ENCODE results near the gene PPT1.

- TF ChIP-seq, protein P1, sequence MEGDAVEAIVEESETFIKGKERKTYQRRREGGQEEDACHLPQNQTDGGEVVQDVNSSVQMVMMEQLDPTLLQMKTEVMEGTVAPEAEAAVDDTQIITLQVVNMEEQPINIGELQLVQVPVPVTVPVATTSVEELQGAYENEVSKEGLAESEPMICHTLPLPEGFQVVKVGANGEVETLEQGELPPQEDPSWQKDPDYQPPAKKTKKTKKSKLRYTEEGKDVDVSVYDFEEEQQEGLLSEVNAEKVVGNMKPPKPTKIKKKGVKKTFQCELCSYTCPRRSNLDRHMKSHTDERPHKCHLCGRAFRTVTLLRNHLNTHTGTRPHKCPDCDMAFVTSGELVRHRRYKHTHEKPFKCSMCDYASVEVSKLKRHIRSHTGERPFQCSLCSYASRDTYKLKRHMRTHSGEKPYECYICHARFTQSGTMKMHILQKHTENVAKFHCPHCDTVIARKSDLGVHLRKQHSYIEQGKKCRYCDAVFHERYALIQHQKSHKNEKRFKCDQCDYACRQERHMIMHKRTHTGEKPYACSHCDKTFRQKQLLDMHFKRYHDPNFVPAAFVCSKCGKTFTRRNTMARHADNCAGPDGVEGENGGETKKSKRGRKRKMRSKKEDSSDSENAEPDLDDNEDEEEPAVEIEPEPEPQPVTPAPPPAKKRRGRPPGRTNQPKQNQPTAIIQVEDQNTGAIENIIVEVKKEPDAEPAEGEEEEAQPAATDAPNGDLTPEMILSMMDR (IDR thresholded peaks at IDR 0.05 in 8 of 11, conservative IDR thresholded peaks at IDR 0.05 in 3 of 11): no peak
- no peak for TF ChIP-seq POLR2A (IDR thresholded peaks at IDR 0.05)
These were observed 73.6 kb downstream of the PPT1 start for GRCh38 chr1:40023379-40023944.

Data from spleen (tissue), 7 donors.